Endothelial cell of umbilical vein (primary cell): Measurements from ENCODE around the gene TRIM67. TPM values are rescaled to one million over a fixed set of nuclear protein-coding genes. Genes with fewer than 3 reads are reported as not detected.

Experiments used
- BruUV-seq: library from RNA; stranded (reverse); fragments of 400-500 nt; replicated peaks from 2 replicates; lab custom pipeline; 2021; lab: Mats Ljungman, UMichigan
- CTCF ChIA-PET: fragments of 300-600, 350-600 bp; sonication (Branson Sonifier 250); formaldehyde crosslinking; loops from one replicate; lab custom pipeline; 2021; ENCODE audit warnings: antibody characterized with exemption, inconsistent platforms; lab: Charles Lee
- POLR2A ChIA-PET: fragments of 300-600, 350-600 bp; sonication (Branson Sonifier 250); formaldehyde crosslinking; loops from one replicate; lab custom pipeline; 2021; ENCODE audit warnings: antibody characterized with exemption, inconsistent platforms; lab: Charles Lee
- DNase-seq: peaks from one replicate; pipeline ENCODE4 v3.0.0-alpha.2; 2011; ENCODE audit warnings: low read depth, low spot score
- FAIRE-seq: peaks from 2 replicates; lab custom pipeline; 2011; peaks lifted over from hg19 to GRCh38; lab: Jason Lieb, UNC
- H2AFZ ChIP-seq: 2 replicates; pipeline ENCODE4 v1.6.0; 2012; ENCODE audit warnings: low read depth, low read length, control low read depth, inconsistent platforms
- H3K27ac ChIP-seq: 2 replicates; pipeline ENCODE4 v1.5.1; 2011; ENCODE audit warnings: low read depth, mild to moderate bottlenecking, control low read depth, low read length, moderate library complexity; ENCODE audit not compliant: insufficient read depth
- H3K27me3 ChIP-seq, 2 experiments: 2 replicates each; pipeline versions ENCODE4 v1.6.0 to v1.6.1; 2011; ENCODE audit warnings: low read length in 2 of 2, mixed read lengths in 1 of 2; ENCODE audit not compliant: control insufficient read depth in 2 of 2, insufficient read depth in 2 of 2
- H3K36me3 ChIP-seq, 2 experiments: 2 replicates in 1 of 2; 3 replicates in 1 of 2; pipeline ENCODE4 v1.5.1; 2011; ENCODE audit warnings: low read length in 2 of 2, mild to moderate bottlenecking in 1 of 2, moderate library complexity in 1 of 2; ENCODE audit not compliant: control insufficient read depth in 2 of 2, insufficient read depth in 2 of 2; ENCODE audit errors: extremely low read depth in 1 of 2
- H3K4me1 ChIP-seq: 3 replicates; pipeline ENCODE4 v1.5.1; 2011; ENCODE audit warnings: mild to moderate bottlenecking, low read length; ENCODE audit not compliant: control insufficient read depth, insufficient read depth; ENCODE audit errors: extremely low read depth
- H3K4me2 ChIP-seq: 2 replicates; pipeline ENCODE4 v1.6.1; 2011; ENCODE audit warnings: low read length, control low read depth, mixed read lengths; ENCODE audit not compliant: insufficient read depth
- H3K4me3 ChIP-seq, 3 experiments: fragments of 200-600 bp in 1 of 3; sonication (generic), shearing (Covaris generic) in 1 of 3; replicated peaks in 1 of 3; 2 replicates each; pipeline ENCODE4 v1.5.1; 2011 to 2016; ENCODE audit warnings: control low read depth in 3 of 3, low read length in 3 of 3, mild to moderate bottlenecking in 2 of 3, inconsistent platforms in 1 of 3, low read depth in 1 of 3, moderate library complexity in 1 of 3; ENCODE audit not compliant: insufficient read depth in 1 of 3
- H3K79me2 ChIP-seq: 2 replicates; pipeline ENCODE4 v1.6.0; 2012; ENCODE audit warnings: low read length, inconsistent platforms; ENCODE audit not compliant: control insufficient read depth, insufficient read depth
- H3K9ac ChIP-seq: replicated peaks from 2 replicates; pipeline ENCODE3; 2011; ENCODE audit warnings: low read length, control low read depth; ENCODE audit not compliant: insufficient read depth; ENCODE audit errors: extremely low read depth
- H3K9me1 ChIP-seq: replicated peaks from 3 replicates; pipeline ENCODE4 v1.6.0; 2011; ENCODE audit warnings: mild to moderate bottlenecking, low read length; ENCODE audit not compliant: control insufficient read depth, insufficient read depth; ENCODE audit errors: extremely low read depth
- H3K9me3 ChIP-seq: replicated peaks from 2 replicates; pipeline ENCODE4 v1.5.1; 2012; ENCODE audit warnings: low read length, inconsistent platforms; ENCODE audit not compliant: control insufficient read depth, insufficient read depth
- H4K20me1 ChIP-seq: replicated peaks from 2 replicates; pipeline ENCODE3; 2011; ENCODE audit warnings: mild to moderate bottlenecking, low read length; ENCODE audit not compliant: control insufficient read depth, insufficient read depth; ENCODE audit errors: extremely low read depth
- EZH2 ChIP-seq: IDR thresholded peaks from 2 replicates; pipeline ENCODE4 v1.6.1; 2012; ENCODE audit warnings: borderline replicate concordance, low read depth, mild to moderate bottlenecking, moderate library complexity, low read length, inconsistent platforms; ENCODE audit not compliant: severe bottlenecking
- JUN ChIP-seq: IDR thresholded peaks from 2 replicates; pipeline ENCODE4 v1.6.1; 2011; ENCODE audit warnings: borderline replicate concordance, low read depth; ENCODE audit not compliant: insufficient read length, insufficient read depth
- MYC ChIP-seq: IDR thresholded peaks from one replicate; pipeline ENCODE4 v1.6.1; 2011; ENCODE audit warnings: mild to moderate bottlenecking, low read depth, low read length
- POLR2AphosphoS5 ChIP-seq: IDR thresholded peaks from 2 replicates; pipeline ENCODE4 v1.6.1; 2012; ENCODE audit warnings: low read depth, mild to moderate bottlenecking, control low read depth, low read length, moderate library complexity; ENCODE audit not compliant: insufficient read depth
- dilution Hi-C: fragments of 300-500 bp; cut with MboI; formaldehyde crosslinking; loops from one replicate; pipeline ENCODE4 v1.15.0; 2019; ENCODE audit warnings: low sequenced_read_pairs; ENCODE audit not compliant: extremely low pct_ligation_motif_present
- intact Hi-C: fragments of 100-400 bp; cut with micrococcal nuclease; formaldehyde crosslinking; loops from one replicate; pipeline ENCODE4 v1.10.0; 2022
- polyA plus RNA-seq, 4 experiments: library from polyadenylated mRNA; depleted of rRNA in 3 of 4; stranded (reverse) in 3 of 4; unstranded in 1 of 4; fragments of >200 nt; gene quantifications; 2 replicates each; pipeline versions ENCODE4 v1.2.1 to v1.2.3, GENCODE V29; 2011 to 2012; ENCODE audit warnings: missing spikeins in 1 of 4
- total RNA-seq: library from RNA; stranded (reverse); gene quantifications from 2 replicates; pipeline ENCODE4 v1.2.3, GENCODE V29; 2021
- TF ChIP-seq, protein P1 (sequence below), 2 donors: IDR thresholded peaks; 1 replicate in 1 of 2; 2 replicates in 1 of 2; pipeline ENCODE4 v1.5.1; 2011; ENCODE audit warnings: low read length in 2 of 2, mild to moderate bottlenecking in 2 of 2, moderate library complexity in 2 of 2, control low read depth in 1 of 2, inconsistent platforms in 1 of 2, low read depth in 1 of 2; ENCODE audit not compliant: insufficient read depth in 1 of 2; ENCODE audit errors: extremely low read depth in 1 of 2

TRIM67 gene
- total and polyA plus RNA-seq, 2 donors (not counting 3 experiments of a cell fraction or from before 2014, with no cell fraction given) = not detected

DNA sequence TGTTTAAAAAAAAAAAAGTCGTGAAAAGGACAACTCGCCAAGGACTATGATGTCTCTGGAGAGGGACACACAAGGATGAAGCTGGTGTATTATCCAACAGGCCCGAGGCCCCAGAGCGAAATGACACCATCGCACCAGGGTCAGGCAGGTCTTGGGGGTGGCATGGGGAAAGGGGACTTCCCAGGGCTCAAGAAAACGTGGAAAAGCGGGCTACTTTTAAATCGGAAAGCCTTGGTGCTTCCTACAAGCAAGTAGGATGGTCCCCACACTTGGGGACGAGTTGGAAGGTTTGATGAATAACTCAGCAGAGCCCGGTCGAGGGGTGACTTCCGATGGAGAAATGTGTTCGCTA, 78.6 kb downstream of the TRIM67 start:
- no peaks in the 10 kb centered on the region for H4K20me1 ChIP-seq
- H3K36me3 ChIP-seq = peaks cover 0 to 4% of the 10 kb centered on the region in 2 experiments
- ChIA-PET CTCF (interaction anchor here (1.6 to 1.9 kb wide), 2 partner anchors 25 to 98 kb away, joined by 3 to 7 read pairs; partner anchors contain the start of genes EXOC8 and SPRTN), POLR2A (interaction anchor here (1.3 kb wide), 1 partner anchor 97 kb away, joined by 3 read pairs; the partner anchor contains the start of genes EXOC8 and SPRTN)
- H3K9ac ChIP-seq = peak overlapping the region; percentile 89
- DNase-seq (peak; percentile 55), FAIRE-seq (peak; percentile 57)
- H2AFZ ChIP-seq = peak overlapping the region; percentile 94
- peaks cover 19% of the 10 kb centered on the region for H3K4me1 ChIP-seq
- H3K4me2 ChIP-seq = peak overlapping the region; percentile 89
- TSS peak; percentile 81 for BruUV-seq
- TF ChIP-seq EZH2 (no peak), POLR2AphosphoS5 (no peak), MYC (no peak), JUN (no peak)
- TF ChIP-seq, protein P1, sequence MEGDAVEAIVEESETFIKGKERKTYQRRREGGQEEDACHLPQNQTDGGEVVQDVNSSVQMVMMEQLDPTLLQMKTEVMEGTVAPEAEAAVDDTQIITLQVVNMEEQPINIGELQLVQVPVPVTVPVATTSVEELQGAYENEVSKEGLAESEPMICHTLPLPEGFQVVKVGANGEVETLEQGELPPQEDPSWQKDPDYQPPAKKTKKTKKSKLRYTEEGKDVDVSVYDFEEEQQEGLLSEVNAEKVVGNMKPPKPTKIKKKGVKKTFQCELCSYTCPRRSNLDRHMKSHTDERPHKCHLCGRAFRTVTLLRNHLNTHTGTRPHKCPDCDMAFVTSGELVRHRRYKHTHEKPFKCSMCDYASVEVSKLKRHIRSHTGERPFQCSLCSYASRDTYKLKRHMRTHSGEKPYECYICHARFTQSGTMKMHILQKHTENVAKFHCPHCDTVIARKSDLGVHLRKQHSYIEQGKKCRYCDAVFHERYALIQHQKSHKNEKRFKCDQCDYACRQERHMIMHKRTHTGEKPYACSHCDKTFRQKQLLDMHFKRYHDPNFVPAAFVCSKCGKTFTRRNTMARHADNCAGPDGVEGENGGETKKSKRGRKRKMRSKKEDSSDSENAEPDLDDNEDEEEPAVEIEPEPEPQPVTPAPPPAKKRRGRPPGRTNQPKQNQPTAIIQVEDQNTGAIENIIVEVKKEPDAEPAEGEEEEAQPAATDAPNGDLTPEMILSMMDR (IDR thresholded peaks at IDR 0.05; ENCODE audit: extremely low read depth in 1 of 2, insufficient read depth in 1 of 2, low read depth in 1 of 2, low read length in 2 of 2) = no peak
- intact Hi-C loops (loop anchor here (2.0 to 5.0 kb wide), 3 partner anchors 77 to 362 kb away; partner anchors contain the start of gene EGLN1), dilution Hi-C loops (no loop called here)
- peak overlapping the region; percentile 59 for H3K27ac ChIP-seq
- no peaks in the 10 kb centered on the region for H3K9me3 ChIP-seq
- H3K27me3 ChIP-seq = no peaks in the 10 kb centered on the region
- peaks cover 51% of the 10 kb centered on the region for H3K79me2 ChIP-seq
- H3K4me3 ChIP-seq = peak overlapping the region; percentile 57 to 97 (median 94)
- no peaks in the 10 kb centered on the region for H3K9me1 ChIP-seq
